WI38 (cell line): ENCODE data around the gene ZBTB45.
A peak's percentile ranks its signal among the peaks of the same experiment; 100 is the strongest.

Source experiments
- H3K4me3 ChIP-seq: 2 replicates; pipeline ENCODE4 v1.5.1; 2011; ENCODE audit warnings: low read depth, mild to moderate bottlenecking, control low read depth, low read length
- TF ChIP-seq, protein P1 (sequence below): IDR thresholded peaks from 2 replicates; pipeline ENCODE4 v1.5.1; 2012; ENCODE audit warnings: low read depth, mild to moderate bottlenecking, control low read depth, low read length

ZBTB45 gene

GRCh38 chr19:58561373-58562121 is 41.9 kb upstream of the ZBTB45 start:
- no peak overlapping the region for H3K4me3 ChIP-seq
- TF ChIP-seq, protein P1, sequence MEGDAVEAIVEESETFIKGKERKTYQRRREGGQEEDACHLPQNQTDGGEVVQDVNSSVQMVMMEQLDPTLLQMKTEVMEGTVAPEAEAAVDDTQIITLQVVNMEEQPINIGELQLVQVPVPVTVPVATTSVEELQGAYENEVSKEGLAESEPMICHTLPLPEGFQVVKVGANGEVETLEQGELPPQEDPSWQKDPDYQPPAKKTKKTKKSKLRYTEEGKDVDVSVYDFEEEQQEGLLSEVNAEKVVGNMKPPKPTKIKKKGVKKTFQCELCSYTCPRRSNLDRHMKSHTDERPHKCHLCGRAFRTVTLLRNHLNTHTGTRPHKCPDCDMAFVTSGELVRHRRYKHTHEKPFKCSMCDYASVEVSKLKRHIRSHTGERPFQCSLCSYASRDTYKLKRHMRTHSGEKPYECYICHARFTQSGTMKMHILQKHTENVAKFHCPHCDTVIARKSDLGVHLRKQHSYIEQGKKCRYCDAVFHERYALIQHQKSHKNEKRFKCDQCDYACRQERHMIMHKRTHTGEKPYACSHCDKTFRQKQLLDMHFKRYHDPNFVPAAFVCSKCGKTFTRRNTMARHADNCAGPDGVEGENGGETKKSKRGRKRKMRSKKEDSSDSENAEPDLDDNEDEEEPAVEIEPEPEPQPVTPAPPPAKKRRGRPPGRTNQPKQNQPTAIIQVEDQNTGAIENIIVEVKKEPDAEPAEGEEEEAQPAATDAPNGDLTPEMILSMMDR = no peak

DNA sequence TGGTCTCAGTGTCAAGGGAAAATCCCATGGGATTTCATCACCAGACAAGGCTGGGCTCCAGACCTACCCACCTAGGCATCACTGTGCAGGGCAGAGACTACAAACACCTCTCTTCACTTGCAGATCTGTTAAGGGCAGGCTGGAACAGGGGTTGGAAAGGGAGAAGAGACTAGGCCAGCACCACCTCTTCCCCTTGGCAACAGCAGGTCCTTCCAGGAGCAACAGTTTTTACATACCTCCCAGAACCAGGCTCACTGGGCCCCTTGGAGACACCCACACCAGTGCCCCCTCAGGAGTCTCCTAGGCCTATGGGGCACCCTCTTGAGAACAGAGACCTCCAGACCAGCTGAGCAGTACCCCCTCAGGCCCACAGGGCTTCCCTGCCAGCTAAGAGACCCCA is 41.3 kb upstream of the ZBTB45 start:
- no peak overlapping the region for H3K4me3 ChIP-seq
- TF ChIP-seq, protein P1 = no peak

DNA sequence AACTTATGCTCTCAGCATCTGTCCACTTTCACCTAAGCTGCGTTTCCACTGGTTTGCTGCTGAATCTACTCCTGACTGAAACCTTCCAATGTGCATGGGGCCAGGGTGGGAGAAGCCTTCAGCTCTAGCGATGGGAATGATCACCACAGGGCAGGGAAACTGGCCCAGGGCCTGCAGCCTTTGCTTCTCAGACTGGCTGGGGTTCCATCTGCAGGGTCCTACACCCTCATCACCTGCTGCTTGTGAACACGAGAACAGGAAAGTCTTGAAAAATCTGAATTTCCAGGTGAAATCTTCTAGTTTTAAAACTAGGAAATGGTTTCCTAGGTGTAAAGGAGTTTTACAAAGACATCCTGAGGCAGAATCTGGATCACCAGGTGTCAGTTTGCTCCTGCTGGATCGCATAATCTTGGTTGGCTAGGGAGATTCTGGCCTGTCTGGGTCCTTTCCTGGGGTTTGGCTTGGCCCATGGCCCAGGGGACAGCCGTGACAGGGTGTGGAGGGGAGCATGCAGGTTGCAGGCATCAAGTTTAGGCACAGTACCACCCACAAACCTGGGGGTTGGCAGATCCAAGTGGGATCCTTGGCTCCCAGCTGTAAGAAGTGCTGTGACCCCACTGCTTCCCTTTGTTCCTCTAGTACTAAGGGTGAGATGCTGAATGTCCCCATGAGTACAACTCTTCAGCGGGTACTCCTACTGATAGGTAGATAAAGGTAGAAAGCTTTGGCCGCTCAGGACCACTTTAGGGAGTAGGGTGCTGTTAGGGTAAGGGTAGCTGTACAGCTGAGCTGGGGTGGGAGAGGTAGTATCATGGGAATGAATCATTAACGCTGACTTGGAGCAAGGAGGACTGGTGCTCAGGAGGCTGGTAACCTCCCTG is 40.6 kb upstream of the ZBTB45 start:
- TF ChIP-seq, protein P1 = no peak
- H3K4me3 ChIP-seq = peak overlapping the region; percentile 78

GRCh38 chr19:58559275-58560006 is 39.8 kb upstream of the ZBTB45 start:
- H3K4me3 ChIP-seq = peak overlapping the region; percentile 78
- TF ChIP-seq, protein P1 = no peak

- TF ChIP-seq, protein P1 = no peak
- peak overlapping the region; percentile 78 for H3K4me3 ChIP-seq
Measured at GRCh38 chr19:58558623-58559274, 39.1 kb upstream of the ZBTB45 start.

DNA sequence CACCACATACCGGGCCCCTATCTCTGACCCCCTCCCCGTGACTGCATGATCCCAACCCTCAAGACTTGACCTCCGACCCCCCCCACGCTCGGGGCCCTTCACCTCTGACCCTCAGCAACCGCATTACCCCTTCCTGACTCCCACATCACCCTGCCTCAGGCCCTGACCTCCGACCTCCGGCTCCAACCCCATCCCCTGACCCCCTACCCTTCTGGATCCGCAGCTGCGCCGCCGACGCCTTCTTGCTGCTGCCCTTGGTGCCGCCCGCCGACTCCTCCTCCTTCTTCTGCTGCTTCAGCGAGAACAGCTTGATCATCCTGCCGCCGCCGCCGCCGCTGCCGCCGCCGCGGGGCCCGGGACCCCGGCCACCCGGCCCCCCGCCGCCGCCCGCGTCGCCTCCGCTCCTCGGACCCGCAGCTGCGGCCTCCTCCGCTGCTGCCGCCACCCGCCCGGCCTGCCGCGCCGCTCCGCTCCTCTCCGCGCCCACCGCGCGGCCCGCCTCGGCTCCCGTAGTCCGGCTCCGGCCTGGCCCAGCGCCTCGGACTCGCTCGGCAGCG is 38.5 kb upstream of the ZBTB45 start, which contains the start of gene UBE2M:
UBE2M (minus strand) TSS at position 546 of the 557 bp plus-strand sequence; CDS start at position 316, 230 bp downstream.
- peak within 1 kb of the TSS; percentile 96 for H3K4me3 ChIP-seq
- TF ChIP-seq, protein P1 = no peak
